GM04504 (cell line): ENCODE results near the gene RSKR.
"Not testable (repeated sequence)": the region's sequence is repeated elsewhere in the genome, so short reads cannot be mapped to it uniquely, and the experiment has no call there.

Experiments used
- DNase-seq: peaks from one replicate; pipeline ENCODE4 v3.0.0-alpha.2; 2012; ENCODE audit warnings: low read depth

The RSKR gene, protein sequence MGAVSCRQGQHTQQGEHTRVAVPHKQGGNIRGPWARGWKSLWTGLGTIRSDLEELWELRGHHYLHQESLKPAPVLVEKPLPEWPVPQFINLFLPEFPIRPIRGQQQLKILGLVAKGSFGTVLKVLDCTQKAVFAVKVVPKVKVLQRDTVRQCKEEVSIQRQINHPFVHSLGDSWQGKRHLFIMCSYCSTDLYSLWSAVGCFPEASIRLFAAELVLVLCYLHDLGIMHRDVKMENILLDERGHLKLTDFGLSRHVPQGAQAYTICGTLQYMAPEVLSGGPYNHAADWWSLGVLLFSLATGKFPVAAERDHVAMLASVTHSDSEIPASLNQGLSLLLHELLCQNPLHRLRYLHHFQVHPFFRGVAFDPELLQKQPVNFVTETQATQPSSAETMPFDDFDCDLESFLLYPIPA

GRCh38 chr17:28613931-28614381 is at the start of gene RSKR:
Gene RSKR, minus strand, starts transcription at chr17:28614185. Its CDS starts 24 bp downstream, at chr17:28614161.
- DNase-seq, result no peak

DNA sequence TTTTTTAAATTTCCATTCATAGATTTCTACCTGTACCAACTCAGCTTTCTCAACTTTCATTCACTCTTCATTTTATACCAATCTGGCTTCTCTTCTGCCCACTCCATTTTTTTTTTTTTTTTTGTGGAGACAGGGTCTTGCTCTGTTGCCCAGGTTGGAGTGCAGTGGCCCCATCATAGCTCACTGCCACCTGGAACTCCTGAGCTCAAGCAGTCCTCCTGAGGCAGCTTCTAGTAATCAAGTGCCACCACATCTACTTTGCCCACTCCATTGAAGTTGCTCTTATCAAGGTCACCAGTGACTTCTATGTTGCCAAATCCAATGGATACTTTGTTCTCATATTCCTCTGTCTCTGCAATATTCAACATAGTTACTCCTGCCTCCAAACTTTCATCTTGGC is 49.7 kb upstream of the RSKR start:
- no peak for DNase-seq

DNA sequence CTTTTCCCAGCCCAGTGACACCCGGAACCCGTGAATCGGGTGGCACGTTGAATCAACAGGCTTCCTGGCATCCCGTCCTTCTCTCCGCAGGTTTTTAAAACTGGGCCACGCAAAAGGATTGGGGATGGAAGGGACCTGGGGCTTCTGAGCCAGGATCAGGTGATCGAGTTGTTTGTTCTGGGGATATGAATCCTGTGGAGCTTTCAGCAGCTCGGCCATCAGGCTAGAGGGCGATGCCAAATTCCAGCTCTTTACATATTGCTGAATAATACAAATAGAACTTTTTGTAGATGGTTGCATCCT is 48.5 kb upstream of the RSKR start:
- DNase-seq, result no peak

GRCh38 chr17:28661635-28662526 is 47.9 kb upstream of the RSKR start, which contains the start of the genes SDF2 and SUPT6H:
Gene SDF2, minus strand, starts transcription at chr17:28661906. Its CDS starts 30 bp downstream, at chr17:28661876.
Gene SUPT6H, plus strand, starts transcription at chr17:28662205. Its CDS starts 11,197 bp downstream, at chr17:28673402.
- DNase-seq, result peak; percentile 62

DNA sequence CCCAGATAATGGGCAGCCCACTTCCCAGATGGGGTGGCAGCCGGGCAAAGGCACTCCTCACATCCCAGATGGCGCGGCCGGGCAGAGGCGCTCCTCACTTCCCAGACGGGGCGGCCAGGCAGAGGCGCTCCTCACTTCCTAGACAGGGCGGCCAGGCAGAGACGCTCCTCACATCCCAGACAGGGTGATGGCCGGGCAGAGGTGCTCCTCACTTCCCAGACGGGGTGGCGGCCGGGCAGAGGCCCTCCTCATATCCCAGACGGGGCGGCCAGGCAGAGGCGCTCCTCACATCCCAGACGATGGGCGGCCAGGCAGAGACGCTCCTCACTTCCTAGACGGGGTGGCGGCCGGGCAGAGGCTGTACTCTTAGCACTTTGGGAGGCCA is 45.5 kb upstream of the RSKR start:
- not testable (repeated sequence) for DNase-seq

- DNase-seq, result not testable (repeated sequence)
Observed at GRCh38 chr17:28658766-28659496, 44.9 kb upstream of the RSKR start.

GRCh38 chr17:28658342-28658741 is 44.4 kb upstream of the RSKR start:
- not testable (repeated sequence) for DNase-seq

DNA sequence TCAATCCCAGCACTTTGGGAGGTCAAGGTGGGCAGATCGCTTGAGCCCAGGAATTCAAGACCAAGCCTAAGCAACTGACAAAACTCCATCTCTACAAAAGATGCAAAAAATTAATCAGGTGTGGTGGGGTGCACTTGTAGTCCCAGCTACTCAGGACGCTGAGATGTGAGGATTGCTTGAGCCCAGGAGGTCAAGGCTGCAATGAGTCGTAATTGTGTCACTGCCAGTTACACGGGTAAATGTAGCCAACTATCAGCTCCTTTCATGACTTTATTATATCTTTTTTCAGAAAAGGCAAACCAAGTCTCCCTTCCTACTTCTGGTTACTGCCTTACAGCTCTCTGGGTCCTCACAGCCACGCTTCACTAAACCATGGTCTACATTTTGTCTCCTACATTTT is 43.8 kb upstream of the RSKR start:
- no peak for DNase-seq

DNA sequence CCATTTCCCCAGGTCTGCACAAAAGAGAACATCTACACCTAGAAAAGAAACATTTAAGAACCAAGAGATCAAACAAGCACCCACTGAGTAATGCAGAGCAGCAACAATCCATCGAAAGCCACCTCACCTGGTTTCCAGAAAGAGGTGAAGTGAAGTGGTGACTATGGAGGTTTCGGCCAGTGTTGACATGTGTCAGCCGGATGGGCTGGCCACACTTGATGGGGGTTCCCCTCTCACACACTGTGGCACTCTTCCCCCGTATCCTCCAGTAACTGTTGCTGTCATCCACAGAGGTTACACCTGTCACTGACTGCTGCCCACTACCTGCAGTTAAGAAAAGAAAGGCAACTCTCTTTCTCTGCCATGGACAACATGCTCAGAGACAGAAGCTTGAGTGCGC is 41.2 kb upstream of the RSKR start:
- DNase-seq, result no peak

- no peak for DNase-seq
Observed at GRCh38 chr17:28648698-28649097, 34.7 kb upstream of the RSKR start.

DNA sequence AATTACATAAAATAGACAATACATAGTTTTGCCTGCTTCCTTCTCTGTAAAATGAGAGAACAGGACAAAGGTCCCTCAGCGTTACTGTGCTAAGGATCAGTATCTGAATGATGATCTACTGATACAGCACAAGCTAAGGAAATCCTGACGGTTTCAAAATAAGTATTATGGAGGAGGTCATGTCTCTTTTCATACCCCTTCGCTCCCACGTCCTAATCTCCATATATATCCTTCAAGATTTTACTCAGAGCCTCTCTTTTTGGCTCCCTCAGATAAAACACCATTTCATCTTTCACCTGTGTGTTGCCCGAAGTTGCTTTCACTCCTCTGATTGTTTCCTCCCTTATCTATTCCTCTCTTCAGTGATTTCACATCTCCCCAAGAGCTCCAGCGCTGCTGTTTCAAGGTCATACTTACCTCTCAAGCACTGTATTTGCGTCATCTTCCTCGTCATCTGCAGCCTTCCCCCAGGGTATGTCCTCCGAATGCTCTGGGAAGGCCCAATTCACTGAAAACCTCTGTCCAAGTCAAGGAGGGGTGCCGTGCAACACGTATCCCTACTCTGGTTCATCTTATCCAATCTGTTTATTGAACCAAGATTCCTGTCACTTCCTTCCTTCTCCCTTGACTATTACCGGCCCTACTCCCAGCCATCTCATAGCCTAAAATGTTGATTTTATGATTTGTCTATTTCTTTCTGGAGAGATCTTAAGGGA is 32.2 kb upstream of the RSKR start:
- DNase-seq, result no peak

GRCh38 chr17:28645576-28645939 is 31.6 kb upstream of the RSKR start:
- no peak for DNase-seq

GRCh38 chr17:28644787-28645575 is 31.0 kb upstream of the RSKR start, which contains the start of gene BLTP2:
Gene BLTP2, minus strand, starts transcription at chr17:28645158. Its CDS starts 102 bp downstream, at chr17:28645056.
- DNase-seq, result peak; percentile 87

DNA sequence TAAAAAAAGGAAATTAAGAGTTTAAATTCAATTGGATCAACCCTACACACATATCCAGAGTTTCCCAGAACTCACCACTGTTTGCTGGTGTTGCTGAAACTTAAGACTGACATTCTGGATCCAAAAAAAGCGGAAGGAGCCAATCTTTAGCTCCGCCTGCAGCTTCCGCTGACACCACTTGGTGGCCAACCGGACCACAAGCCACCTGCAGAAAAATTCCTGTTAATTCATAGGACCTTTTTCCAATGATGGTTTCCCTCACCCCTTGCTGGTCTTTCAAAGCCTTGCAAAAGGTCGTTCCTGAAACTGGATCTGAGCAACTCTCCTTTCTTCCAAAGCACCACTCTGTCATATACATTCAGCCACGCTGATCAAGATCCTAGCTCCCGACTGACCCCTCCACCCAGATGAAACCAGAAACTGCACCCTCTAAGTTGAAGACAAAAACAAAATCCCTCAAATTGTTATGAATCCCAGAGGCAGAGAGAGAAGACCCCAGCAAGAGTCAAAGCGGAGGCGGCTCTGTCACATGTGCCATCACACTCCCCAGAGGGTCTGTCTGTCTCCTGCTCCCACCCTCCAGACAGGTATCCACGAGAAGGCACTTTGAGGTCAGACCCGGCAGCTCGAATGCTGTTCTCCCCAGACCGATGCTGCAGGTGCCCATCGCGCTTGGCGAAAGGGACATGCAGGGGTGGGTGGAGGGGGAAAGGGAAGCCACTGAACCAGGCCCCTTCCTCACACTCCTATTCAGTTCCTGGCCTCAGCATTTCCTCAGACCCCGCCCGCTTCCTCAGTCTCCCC is 30.2 kb upstream of the RSKR start:
- peak; percentile 16 for DNase-seq

DNA sequence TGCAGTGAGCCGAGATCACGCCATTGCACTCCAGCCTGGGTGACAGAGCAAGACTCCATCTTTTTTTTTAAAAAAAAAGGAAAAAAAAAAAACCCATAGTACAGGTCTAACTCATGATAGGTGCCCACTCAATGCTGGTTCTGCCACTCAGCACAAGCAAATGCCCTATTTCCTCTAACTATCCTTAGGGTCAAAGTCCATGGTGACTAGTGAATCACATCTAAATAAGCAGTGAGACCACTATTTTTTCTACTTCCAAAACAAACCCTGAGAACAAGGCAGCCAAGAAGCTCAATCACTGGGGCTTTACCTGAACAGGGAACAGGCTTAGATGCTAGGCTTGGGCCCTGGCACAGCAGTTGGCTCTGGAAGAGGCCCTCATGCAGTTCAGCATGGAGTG is 27.6 kb upstream of the RSKR start:
- no peak for DNase-seq

GRCh38 chr17:28635506-28635905 is 21.5 kb upstream of the RSKR start:
- no peak for DNase-seq

DNA sequence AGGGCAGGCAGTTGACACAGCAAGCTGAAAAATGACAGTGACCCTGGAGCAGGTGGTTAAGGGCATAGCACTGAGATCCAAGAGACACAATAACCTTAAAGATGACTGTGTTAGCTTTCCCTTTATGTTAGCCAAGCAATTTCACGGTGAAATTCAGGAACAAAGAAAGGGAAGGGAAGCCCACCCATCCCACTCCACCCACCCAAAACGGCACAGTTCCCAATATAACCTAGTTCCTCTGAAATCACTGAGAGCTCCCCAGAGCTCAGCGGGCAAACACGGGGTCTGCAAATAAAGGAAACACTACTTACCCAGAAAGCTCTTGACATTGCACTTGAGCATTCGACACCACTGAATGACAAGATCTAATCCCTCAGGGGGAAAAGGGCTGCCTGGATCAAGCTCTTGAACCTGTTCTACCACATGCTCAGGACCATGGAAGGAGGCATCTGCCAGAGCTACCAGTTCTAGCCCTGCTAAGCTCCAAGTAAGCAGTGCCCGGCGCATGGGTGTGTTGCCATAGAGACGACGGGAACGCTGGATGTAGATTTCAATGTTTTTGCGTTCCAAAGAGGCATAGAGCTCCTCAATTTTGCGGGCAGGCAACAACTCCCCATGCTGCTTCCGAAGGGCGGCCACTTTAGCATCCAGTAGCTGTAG is 20.4 kb upstream of the RSKR start:
- DNase-seq, result no peak

DNA sequence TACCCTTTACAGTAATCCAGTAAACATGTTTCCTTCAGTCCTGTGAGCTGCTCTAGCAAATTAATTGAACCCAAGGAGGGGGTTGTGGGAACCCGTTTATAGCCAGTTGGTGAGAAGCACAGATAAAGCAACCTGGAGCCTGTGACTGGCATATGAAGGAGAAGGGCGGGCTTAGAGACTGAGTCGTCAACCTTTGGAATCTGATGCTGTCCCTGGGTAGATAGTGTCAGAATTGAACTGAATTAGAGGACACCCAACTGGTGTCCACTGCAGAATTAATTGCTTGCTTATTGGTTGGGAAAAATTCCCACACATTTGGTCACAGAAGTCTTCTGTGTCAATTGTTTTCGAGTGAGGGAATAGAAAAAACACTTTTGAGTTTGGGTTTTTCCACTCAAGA is 12.8 kb upstream of the RSKR start:
- DNase-seq, result no peak

- no peak for DNase-seq
Observed at GRCh38 chr17:28624148-28624547, 10.2 kb upstream of the RSKR start.
